Activated effector memory CD4-positive, alpha-beta T cell treated with anti-CD3 and anti-CD28 coated beads, Interleukin-2, amount 50 U/mL, for 16 hours (primary cell): ENCODE results near the gene GPR107.

ENCODE experiments used
- DNase-seq: peaks from one replicate; pipeline ENCODE4 v3.0.0-alpha.2; 2020

GPR107 gene

DNA sequence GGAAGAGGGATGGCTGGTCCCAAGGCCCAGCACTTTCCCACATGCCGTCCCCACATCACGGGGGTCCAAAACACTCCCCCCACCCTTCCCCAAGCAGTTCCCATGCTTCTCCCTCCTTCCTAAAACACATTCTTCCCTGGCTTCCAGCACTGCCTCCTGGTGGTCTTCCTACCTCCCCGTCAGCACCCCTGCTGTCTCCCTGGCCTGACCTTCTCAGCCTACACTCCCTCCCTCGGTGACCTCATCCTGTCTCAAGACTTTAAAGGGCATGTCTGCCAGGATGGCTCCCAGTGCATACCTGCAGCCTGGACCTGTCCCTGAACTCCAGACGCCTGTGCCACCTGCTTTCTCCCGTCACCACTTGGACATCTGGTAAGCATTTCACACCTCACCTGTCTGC is 114.2 kb downstream of the GPR107 start:
- DNase-seq: no peak

GRCh38 chr9:130171226-130172148 is 117.8 kb downstream of the GPR107 start:
- DNase-seq: no peak

GRCh38 chr9:130172161-130172857 is 118.6 kb downstream of the GPR107 start, which contains the start of gene NCS1:
Gene NCS1, plus strand, starts transcription at chr9:130172404. Its CDS starts 260 bp downstream, at chr9:130172664.
- DNase-seq: peak; percentile 82

GRCh38 chr9:130172858-130173665 is 119.4 kb downstream of the GPR107 start:
- peak; percentile 80 for DNase-seq

DNA sequence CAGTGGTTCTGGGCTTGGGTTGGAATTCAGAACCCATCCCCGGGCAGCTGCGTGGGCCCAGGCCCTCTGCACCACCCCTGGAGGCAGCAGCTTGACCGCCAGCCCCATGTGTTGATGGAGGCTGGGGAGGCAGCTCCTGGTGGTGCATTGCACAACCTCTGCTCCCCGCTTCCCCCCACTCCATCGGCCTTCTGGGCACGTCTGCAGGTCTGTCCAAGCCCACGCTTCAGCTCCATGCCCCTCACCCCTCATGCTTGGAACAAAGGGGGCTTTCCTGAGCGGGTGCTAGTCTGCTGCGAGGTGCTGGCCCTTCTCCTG is 119.9 kb downstream of the GPR107 start:
- no peak for DNase-seq

DNA sequence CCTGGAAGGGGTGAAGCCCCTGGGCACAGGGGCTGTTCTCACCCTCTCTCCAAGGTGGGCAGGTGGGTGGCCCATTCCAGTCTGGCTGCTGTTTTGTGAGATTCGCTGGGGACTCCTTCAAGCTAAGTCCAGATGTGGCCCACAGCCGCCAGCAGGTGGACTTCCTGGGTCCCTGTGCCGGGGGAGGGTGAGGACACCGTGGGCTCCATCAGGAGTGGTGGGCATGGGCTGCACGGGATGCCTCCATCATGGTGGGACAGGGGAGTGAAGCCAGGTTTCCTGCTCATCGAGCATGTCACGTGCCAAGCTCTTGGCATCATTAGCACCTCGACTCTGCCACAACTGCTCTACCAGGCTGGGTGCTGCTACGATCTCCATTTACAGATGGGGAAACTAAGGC is 120.3 kb downstream of the GPR107 start:
- DNase-seq: no peak

DNA sequence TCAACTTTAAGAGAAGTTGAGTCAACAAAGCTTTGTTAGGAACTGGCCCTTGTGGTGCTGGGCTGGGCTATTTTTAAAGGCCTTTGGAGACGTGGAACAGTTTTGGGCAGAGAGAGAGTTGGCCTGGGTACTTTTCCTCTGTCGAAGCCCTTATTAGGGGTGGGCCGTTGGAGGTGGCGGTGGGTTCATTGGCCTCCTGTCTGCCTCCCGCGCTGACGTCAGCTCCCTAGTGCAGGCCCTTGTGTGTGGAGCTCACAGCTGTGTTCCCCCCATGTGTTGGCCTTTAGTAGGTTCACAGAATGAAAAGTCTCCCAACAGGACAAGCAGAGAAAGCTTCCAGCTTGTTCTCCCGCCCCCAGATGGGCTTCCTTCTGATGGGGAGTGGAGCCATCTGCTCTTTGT is 121.2 kb downstream of the GPR107 start:
- no peak for DNase-seq

DNA sequence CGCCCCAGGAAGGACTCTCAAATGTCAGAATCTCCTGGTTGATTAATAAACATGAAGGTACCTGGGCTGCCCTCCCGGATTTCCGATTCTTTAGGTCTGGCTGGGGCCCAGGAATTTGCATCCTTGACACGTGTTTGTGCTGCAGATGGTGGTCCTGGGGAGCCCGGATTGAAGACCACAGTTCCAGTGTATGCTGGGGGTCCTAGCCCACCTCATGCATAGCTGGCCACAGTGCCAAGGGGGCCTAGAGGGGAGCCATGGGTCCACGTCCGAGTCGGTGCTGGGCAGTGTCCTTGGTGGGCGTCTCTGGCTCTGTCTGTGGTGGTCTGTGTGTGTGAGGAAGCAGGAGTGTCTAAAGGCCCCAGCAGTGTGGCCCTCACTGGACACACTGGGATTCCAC is 121.6 kb downstream of the GPR107 start:
- no peak for DNase-seq

- DNase-seq: no peak
Measured at GRCh38 chr9:130176760-130177159, 123.1 kb downstream of the GPR107 start.

GRCh38 chr9:130177898-130178805 is 124.4 kb downstream of the GPR107 start:
- DNase-seq: no peak

- no peak for DNase-seq
Measured at GRCh38 chr9:130179331-130179907, 125.7 kb downstream of the GPR107 start.

- no peak for DNase-seq
Measured at GRCh38 chr9:130180516-130180915, 126.8 kb downstream of the GPR107 start.

DNA sequence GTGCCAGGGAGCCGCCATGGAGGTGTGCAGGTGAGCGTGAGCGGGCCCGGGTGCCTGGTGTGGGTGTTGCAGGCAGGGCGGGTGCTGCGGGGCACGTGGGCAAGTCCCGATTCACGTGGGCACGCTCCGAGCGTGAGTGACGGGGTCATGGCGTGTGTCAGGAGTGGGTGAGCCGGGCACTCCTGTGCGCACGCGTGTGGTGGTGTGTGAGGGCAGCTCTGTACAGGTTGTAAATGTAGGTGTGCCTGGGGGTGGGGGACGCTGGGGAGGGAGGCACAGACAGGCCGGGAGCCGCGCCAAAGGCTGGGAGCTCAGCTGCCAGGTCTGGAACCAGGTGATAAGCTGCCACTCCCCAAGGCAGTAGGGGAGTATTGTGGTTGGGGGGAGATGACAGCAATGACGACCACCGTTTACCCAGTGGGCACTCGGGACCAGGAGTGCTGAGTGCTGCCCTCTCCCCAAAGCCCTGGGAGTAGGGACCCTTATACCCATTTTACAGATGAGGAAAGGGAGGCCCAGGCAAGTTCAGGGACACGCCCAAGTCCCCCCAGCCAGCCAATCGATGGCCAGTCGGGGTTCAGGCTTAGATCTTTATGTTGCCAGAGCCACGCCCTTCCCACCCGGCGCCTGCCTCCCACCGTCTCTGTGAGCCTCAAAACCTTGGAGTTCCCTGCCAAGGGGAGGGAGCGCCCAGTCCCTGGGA is 128.1 kb downstream of the GPR107 start:
- no peak for DNase-seq

GRCh38 chr9:130182381-130182909 is 128.7 kb downstream of the GPR107 start:
- DNase-seq: no peak

DNA sequence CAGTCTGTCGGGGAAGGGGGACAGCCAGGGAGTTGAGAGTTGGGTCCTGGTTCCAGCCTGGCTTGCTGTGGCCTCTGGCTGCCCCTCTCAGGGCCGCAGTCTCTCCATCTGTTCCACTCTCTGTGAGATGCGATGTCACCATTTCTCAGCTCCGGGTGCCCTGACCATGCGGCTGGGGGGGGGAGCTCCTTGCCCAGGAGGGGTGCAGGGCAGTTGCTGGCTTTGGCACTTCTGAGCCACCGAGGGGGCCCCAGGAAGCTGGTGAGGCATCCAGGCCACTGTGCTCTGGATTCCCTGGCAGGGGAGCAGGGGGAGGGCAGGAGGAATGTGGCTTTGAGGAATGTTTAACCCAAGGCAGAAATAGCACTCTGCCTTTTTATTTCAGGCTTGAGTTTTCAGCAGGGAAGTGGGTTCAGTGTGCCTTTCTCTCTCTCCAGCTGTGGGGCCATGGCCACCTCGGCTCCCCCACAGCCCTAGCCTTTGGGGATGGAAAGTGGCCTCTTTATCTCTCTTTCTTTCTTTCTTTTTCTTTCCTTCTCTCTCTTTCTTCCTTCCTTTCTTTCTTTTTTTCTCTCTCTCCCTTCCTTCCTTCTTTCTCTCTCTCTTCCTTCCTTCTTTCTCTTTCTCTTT is 129.5 kb downstream of the GPR107 start:
- no peak for DNase-seq

GRCh38 chr9:130185017-130185416 is 131.3 kb downstream of the GPR107 start:
- DNase-seq: no peak

DNA sequence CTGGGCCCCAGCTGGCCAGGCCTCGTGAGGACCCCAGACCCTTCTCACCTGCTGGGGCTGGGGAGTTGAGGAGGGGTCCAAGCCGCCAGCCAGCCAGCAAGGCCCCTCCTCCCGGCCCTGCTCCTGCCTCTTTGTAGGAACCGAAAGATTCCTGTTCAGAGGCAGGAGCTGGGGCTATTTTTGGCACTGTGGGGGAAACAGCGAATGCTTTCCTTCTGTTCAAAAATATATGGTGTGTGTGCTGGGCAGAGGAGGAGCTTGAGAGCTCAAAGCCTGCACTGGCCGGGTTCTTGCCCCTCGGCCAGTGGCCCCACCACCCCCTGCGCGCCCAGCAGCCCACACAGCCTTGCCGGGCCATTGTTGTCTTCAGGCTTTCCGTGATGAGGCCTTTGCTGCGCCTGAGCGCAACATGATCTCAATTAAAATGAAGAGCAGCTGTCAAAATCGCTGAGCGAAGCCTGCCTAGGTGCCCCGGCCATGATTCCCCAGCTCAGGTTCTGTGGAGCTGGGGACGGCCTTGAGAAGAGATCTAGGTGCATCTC is 131.9 kb downstream of the GPR107 start:
- DNase-seq: no peak

DNA sequence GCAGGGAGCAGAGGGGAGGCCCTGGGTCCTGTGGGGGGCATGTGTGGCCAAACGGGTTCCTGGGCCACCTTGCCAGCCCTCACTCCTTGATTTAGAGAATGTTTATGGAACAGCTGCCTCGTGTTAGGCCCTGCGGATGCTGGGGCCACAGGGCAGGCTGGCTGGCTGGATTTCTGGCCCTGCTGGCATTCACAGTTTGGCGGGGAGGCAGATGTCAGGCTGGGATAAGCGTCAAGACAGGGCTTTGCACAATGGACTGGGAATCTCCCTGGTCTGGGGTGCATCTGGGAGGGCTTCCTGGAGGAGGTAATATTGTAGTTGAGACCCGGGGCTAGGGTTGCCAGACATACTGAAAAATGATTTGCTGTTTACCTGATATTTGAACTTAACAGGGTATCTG is 132.3 kb downstream of the GPR107 start:
- DNase-seq: no peak

DNA sequence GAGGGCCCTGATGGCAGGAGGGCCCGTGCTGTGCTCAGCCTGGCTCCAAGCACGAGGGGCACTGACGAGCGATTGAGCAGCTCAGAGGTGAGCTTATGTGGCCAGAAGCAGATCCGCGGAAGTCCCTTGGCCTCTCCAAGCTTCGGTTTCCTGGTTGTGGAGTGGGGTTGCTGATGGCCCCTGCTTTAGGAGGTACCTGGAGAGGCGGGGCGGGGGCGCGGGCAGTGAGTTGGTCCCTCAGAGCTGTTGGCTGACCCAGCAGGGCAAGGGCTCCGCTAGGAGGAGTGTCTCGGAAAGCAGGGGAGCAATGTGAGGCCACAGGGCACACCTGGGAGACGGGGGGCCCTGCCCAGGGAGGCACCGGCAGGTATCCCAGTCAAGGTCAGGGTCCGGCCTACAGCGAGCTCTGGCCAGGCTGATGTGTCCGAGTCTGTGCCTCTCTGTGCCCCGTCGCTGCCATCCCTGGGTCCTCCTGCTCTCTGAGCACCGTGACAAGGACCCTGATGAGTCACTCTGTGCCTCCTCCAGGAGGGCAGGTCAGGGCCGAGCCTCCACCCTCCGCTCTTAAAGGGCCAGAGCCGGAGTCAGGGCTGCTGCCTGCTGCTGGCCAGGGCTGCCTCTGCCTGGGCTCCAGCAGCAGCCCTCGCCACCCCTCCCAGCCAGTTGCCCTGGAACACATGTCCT is 133.3 kb downstream of the GPR107 start:
- no peak for DNase-seq

DNA sequence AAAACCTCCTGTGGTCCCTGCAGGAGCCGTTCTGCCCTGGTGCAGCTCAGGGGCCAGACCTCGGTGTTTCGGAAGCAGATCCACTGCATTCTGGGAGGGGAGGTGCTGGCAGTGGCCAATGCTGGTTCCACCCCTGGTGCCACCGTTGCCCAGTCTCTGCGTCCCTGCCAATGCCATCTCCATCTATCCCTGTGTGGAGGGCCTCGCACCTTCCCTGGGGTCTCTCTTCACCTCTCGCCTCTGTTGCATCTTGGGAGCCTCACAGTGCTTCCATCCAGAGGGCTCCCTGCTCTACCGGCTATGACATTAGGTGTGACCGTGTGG is 133.8 kb downstream of the GPR107 start:
- no peak for DNase-seq
